DND-41 (cell line): ENCODE measurements around the gene CACNB1.

Experiments used
- ATAC-seq: fragments of 200-7000 bp; cut with Tn5 transposase; 3 replicates; pipeline ENCODE4 v1.9.1; 2021; ENCODE audit warnings: low read depth; ENCODE audit not compliant: insufficient read depth
- DNase-seq: peaks from one replicate; pipeline ENCODE4 v3.0.0-alpha.2; 2020
- H2AFZ ChIP-seq: 2 replicates; pipeline ENCODE4 v1.6.0; 2012; ENCODE audit warnings: low read depth, low read length
- H3K27ac ChIP-seq: 2 replicates; pipeline ENCODE4 v1.5.1; 2012; ENCODE audit warnings: low read length, inconsistent platforms
- H3K27me3 ChIP-seq: fragments of 200-600 bp; sonication (generic); 2 replicates; pipeline ENCODE4 v1.6.0; 2012; ENCODE audit warnings: low read length, mild to moderate bottlenecking, inconsistent platforms; ENCODE audit not compliant: insufficient read depth, poor library complexity
- H3K36me3 ChIP-seq: 2 replicates; pipeline ENCODE4 v1.5.1; 2012; ENCODE audit warnings: low read length, inconsistent platforms; ENCODE audit not compliant: insufficient read depth
- H3K4me1 ChIP-seq: 2 replicates; pipeline ENCODE4 v1.5.1; 2012; ENCODE audit warnings: mild to moderate bottlenecking, low read length; ENCODE audit not compliant: insufficient read depth
- H3K4me2 ChIP-seq: 2 replicates; pipeline ENCODE4 v1.6.0; 2012; ENCODE audit warnings: mild to moderate bottlenecking, moderate library complexity, low read length, inconsistent platforms; ENCODE audit not compliant: insufficient read depth
- H3K4me3 ChIP-seq, 2 experiments: fragments of 200-600 bp in 1 of 2; shearing (Covaris generic) in 1 of 2; 2 replicates each; pipeline ENCODE4 v1.5.1; 2012 to 2016; ENCODE audit warnings: inconsistent platforms in 2 of 2, low read length in 2 of 2, mild to moderate bottlenecking in 2 of 2, low read depth in 1 of 2, moderate library complexity in 1 of 2
- H3K79me2 ChIP-seq: 2 replicates; pipeline ENCODE4 v1.6.0; 2012; ENCODE audit warnings: low read length, inconsistent platforms; ENCODE audit not compliant: insufficient read depth
- H3K9ac ChIP-seq: 2 replicates; pipeline ENCODE4 v1.6.0; 2012; ENCODE audit warnings: low read depth, mild to moderate bottlenecking, inconsistent platforms, low read length, moderate library complexity
- H3K9me3 ChIP-seq: 2 replicates; pipeline ENCODE4 v1.5.1; 2012; ENCODE audit warnings: low read length, moderate library complexity, mild to moderate bottlenecking, inconsistent platforms; ENCODE audit not compliant: insufficient read depth, severe bottlenecking
- H4K20me1 ChIP-seq: 2 replicates; pipeline ENCODE4 v1.6.0; 2012; ENCODE audit warnings: low read length; ENCODE audit not compliant: insufficient read depth
- CTCF ChIP-seq: IDR thresholded peaks from 2 replicates; pipeline ENCODE4 v1.5.1; 2012; ENCODE audit warnings: borderline replicate concordance, low read length, moderate library complexity, mild to moderate bottlenecking; ENCODE audit not compliant: poor library complexity, severe bottlenecking; ENCODE audit errors: extremely low read depth
- EZH2 ChIP-seq: IDR thresholded peaks from 3 replicates; pipeline ENCODE4 v1.6.1; 2012; ENCODE audit warnings: borderline replicate concordance, low read depth, mild to moderate bottlenecking, moderate library complexity, low read length, inconsistent platforms; ENCODE audit not compliant: severe bottlenecking

The CACNB1 gene

GRCh38 chr17:39210093-39210434, 12.6 kb upstream of the CACNB1 start:
- H3K27me3 ChIP-seq: peaks cover 26% of the 10 kb centered on the region
- H2AFZ ChIP-seq: no peak overlapping the region
- no peak overlapping the region for H3K27ac ChIP-seq
- H3K9ac ChIP-seq: no peak overlapping the region
- no peaks in the 10 kb centered on the region for H3K9me3 ChIP-seq
- peak overlapping the region; percentile 51 for H3K4me2 ChIP-seq
- peaks cover 2% of the 10 kb centered on the region for H3K36me3 ChIP-seq
- no peaks in the 10 kb centered on the region for H3K79me2 ChIP-seq
- TF ChIP-seq CTCF (no peak), EZH2 (no peak)
- ATAC-seq: no peak
- peaks cover 18% of the 10 kb centered on the region for H3K4me1 ChIP-seq
- peaks cover 4% of the 10 kb centered on the region; the same call in 1 of the 2 replicates for H4K20me1 ChIP-seq
- no peak for DNase-seq
- H3K4me3 ChIP-seq: 0 out of 4 replicates have a peak overlapping the region, but pooled peaks of 1 of the 2 experiments have one; percentile 4

GRCh38 chr17:39209317-39210092, 12.0 kb upstream of the CACNB1 start:
- Histone ChIP-seq H3K4me3 (0 out of 4 replicates have a peak overlapping the region, but pooled peaks of 1 of the 2 experiments have one; percentile 4), H3K79me2 (no peaks in the 10 kb centered on the region), H2AFZ (no peak overlapping the region), H3K4me2 (peak overlapping the region; percentile 51), H3K9me3 (no peaks in the 10 kb centered on the region), H3K27ac (no peak overlapping the region), H3K9ac (no peak overlapping the region), H3K4me1 (peaks cover 18% of the 10 kb centered on the region), H3K27me3 (peaks cover 26% of the 10 kb centered on the region), H4K20me1 (peaks cover 9% of the 10 kb centered on the region; the same call in 1 of the 2 replicates), H3K36me3 (peaks cover 8% of the 10 kb centered on the region)
- DNase-seq (peak; percentile 49), ATAC-seq (peak; percentile 53)
- no peak for TF ChIP-seq CTCF
- peak; percentile 77 for TF ChIP-seq EZH2

GRCh38 chr17:39208893-39209292, 11.4 kb upstream of the CACNB1 start:
- TF ChIP-seq CTCF (no peak), EZH2 (no peak)
- H3K9ac ChIP-seq: no peak overlapping the region

More at GRCh38 chr17:39208893-39209292, 11.4 kb upstream of the CACNB1 start:
- ATAC-seq (peak; percentile 47; the same call in 2 of the 3 replicates), DNase-seq (peak; percentile 58)
- H2AFZ ChIP-seq: no peak overlapping the region
- peaks cover 18% of the 10 kb centered on the region for H3K4me1 ChIP-seq
- H4K20me1 ChIP-seq: peaks cover 15% of the 10 kb centered on the region; the same call in 1 of the 2 replicates
- no peak overlapping the region for H3K4me3 ChIP-seq
- no peaks in the 10 kb centered on the region for H3K79me2 ChIP-seq
- H3K27ac ChIP-seq: no peak overlapping the region
- peaks cover 14% of the 10 kb centered on the region for H3K36me3 ChIP-seq
- H3K27me3 ChIP-seq: peaks cover 26% of the 10 kb centered on the region
- no peaks in the 10 kb centered on the region for H3K9me3 ChIP-seq
- H3K4me2 ChIP-seq: no peak overlapping the region
